Adrenal gland (tissue), 12 donors: ENCODE measurements around the gene CDH5. TPM values are rescaled to one million over a fixed set of nuclear protein-coding genes. Genes with fewer than 3 reads are reported as not detected.

ENCODE experiments used
- DNase-seq, 7 donors: peaks; one replicate each; pipeline ENCODE4 v3.0.0-alpha.2; 2019 to 2020
- H3K27ac ChIP-seq, 5 donors: fragments of 200-600 bp; sonication (generic) in 4 of 5; 1 replicate in 3 of 5; 2 replicates in 2 of 5; pipeline versions ENCODE4 v1.5.1 to v1.8.0; 2016 to 2020; ENCODE audit warnings: mild to moderate bottlenecking in 1 of 5
- H3K27me3 ChIP-seq: fragments of 200-600 bp; 2 replicates; pipeline ENCODE4 v1.8.0; 2021
- H3K36me3 ChIP-seq, 2 donors: fragments of 200-600 bp; replicated peaks in 1 of 2; 1 replicate in 1 of 2; 2 replicates in 1 of 2; pipeline versions ENCODE4 v1.5.1 to v1.8.0; 2018 to 2022
- H3K4me1 ChIP-seq, 2 donors: fragments of 200-600 bp; replicated peaks in 1 of 2; 1 replicate in 1 of 2; 2 replicates in 1 of 2; pipeline versions ENCODE4 v1.5.1 to v1.8.0; 2018 to 2021
- H3K4me3 ChIP-seq, 4 donors: fragments of 200-600 bp; sonication (generic) in 3 of 4; one replicate each; pipeline ENCODE4 v1.5.1; 2016 to 2018
- H3K9me3 ChIP-seq, 3 donors: fragments of 200-600 bp; sonication (generic) in 1 of 3; replicated peaks in 1 of 3; 1 replicate in 2 of 3; 2 replicates in 1 of 3; pipeline versions ENCODE4 v1.5.1 to v1.8.0; 2016 to 2021
- CTCF ChIP-seq, 6 experiments: fragments of 450-650 bp in 4 of 6; fragments of 200-600 bp in 2 of 6; sonication (generic) in 1 of 6; IDR thresholded peaks; 1 replicate in 5 of 6; 2 replicates in 1 of 6; pipeline versions ENCODE4 v1.5.1 to v1.8.0; 2016 to 2021; ENCODE audit warnings: antibody characterized with exemption in 6 of 6, mild to moderate bottlenecking in 2 of 6, moderate library complexity in 1 of 6
- POLR2A ChIP-seq, 2 donors: fragments of 450-650 bp; IDR thresholded peaks; one replicate each; pipeline ENCODE4 v1.6.1; 2017; ENCODE audit warnings: antibody characterized with exemption in 2 of 2, mild to moderate bottlenecking in 2 of 2, moderate library complexity in 1 of 2
- WGBS, 4 donors: extraction: QIAGEN DNeasy Blood & Tissue Kit in 2 of 4; methylation state at CpG; one replicate each; pipeline versions ENCODE4 v1.1.5 to v1.1.7; 2013 to 2017; 5-methylcytosine and 5-hydroxymethylcytosine counted together
- intact Hi-C, 2 donors: fragments of 100-400 bp; cut with DNase I; formaldehyde crosslinking; loops; one replicate each; pipeline versions ENCODE4 v1.14.1 to v1.15.0; 2022 to 2023
- polyA plus RNA-seq, 3 donors: library from polyadenylated mRNA; stranded (reverse); fragments of 200-250 nt in 2 of 3; fragments of 350-450 nt in 1 of 3; fragmentation: Illumina TruSeq in 1 of 3; extraction: RNeasy Lipid Tissue Mini Kit (QIAGEN cat#74804) in 1 of 3; gene quantifications; one replicate each; pipeline ENCODE4 v1.2.3, GENCODE V29; 2013 to 2014
- total RNA-seq, 9 donors: library from RNA; depleted of rRNA in 4 of 9; stranded (reverse); fragments of >200 nt in 4 of 9; fragments of 120-200 nt in 1 of 9; fragmentation: NEBNext Ultra II Directional in 1 of 9; extraction: Animal tissue kit (Norgen Biotek cat#: 25700) in 1 of 9; gene quantifications; one replicate each; pipeline versions ENCODE4 v1.1.0 to v1.2.4, GENCODE V29; 2013 to 2023
- donor health status: healthy with polysubstance abuse.
- donor health status: Bipolar disorder and iron deficiency.
- donor health status: DM: yes; HTN: yes; CAD: no.
- donor health status: DM: no; HTN: no; CAD: no.
- donor health status: DM: no; HTN: no; CAD: no.
- donor health status: DM: yes; HTN: yes; CAD: no.

Gene CDH5
- total and polyA plus RNA-seq, 12 donors = 13.8 to 50.9 (median 28.4) TPM

DNA sequence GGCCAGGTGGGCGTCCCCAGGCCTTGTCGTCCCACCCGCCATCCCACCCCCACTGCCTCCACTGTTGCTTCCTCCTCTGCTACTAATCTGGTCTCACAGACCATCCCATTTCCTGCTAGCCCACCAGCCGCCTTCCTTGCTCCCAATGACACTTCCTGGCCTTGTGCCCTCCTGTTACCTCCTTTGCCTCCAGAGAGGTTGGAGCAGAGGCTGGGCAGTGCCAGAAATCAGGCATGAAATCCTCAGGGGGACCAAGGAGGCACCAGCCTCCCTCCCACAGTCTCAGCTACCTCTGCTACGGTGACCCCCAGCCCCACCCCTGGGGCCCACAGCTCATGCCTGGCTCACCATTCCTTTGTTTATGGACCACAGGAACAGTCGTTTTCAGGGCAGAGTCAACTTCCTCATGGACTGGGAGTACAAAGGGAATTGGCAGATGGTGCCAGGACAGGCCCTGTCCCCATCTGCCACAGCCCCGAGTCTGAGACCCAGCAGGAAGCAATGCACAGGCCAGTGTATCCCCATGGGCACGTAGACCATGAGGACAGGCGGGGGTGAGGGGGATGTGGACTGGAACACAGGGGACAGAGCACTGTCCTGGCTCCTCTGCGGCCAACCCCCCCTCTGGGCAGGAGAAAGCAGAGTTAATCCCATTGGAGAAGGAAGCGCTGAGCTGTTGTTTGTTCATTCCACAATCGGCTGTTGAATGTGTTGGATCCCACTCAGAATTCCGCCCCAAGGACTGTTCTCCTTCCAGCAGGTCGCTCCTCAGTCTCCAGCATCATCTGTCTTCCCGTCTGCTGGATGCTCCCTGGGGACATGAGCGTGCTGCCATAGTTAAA lies 2.2 kb upstream of the CDH5 start:
- H3K9me3 ChIP-seq = no peaks in the 10 kb centered on the region
- peak; percentile 40 to 77 (median 53) for DNase-seq
- H3K27me3 ChIP-seq = peaks cover 14% of the 10 kb centered on the region
- H3K27ac ChIP-seq = peak overlapping the region in 3 of 5 donors; percentile 15 to 81 (median 36)
- WGBS, 4 donors = 41 to 54% (median 49%) methylated on average over 13 to 16 of the region's 16 CpGs
- intact Hi-C loops = no loop called here
- no peak overlapping the region for H3K4me3 ChIP-seq
- no peaks in the 10 kb centered on the region for H3K4me1 ChIP-seq
- TF ChIP-seq CTCF (IDR thresholded peaks at IDR 0.05) = no peak
- no peaks in the 10 kb centered on the region for H3K36me3 ChIP-seq

DNA sequence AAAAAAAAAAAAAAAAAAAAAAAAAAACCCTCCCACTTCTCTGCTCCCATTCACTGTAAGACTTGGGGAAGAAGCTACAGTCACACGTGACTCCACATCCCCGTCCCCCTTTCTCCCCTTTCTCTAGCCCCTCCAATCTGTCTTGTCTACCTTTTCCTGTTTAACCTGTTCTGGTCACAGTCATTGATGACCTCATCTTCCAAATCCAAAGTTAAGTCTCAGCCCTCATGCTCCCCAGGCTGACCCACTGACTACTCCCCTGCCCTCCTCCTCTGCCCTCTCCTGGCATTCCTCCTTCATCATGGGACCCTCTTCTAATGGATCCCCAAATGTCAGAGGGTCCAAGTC lies 1.6 kb upstream of the CDH5 start:
- DNase-seq = no peak
- TF ChIP-seq CTCF (IDR thresholded peaks at IDR 0.05) (no peak), POLR2A (IDR thresholded peaks at IDR 0.05) (no peak)
- H3K9me3 ChIP-seq = no peaks in the 10 kb centered on the region
- no peaks in the 10 kb centered on the region for H3K4me1 ChIP-seq
- H3K27me3 ChIP-seq = peaks cover 14% of the 10 kb centered on the region
- no peak overlapping the region for H3K4me3 ChIP-seq
- intact Hi-C loops = no loop called here
- WGBS, 4 donors = 36 to 50% (median 40%) methylated on average over 2 of the region's 2 CpGs
- H3K27ac ChIP-seq = peak overlapping the region in 3 of 5 donors; percentile 27 to 86 (median 60)
- no peaks in the 10 kb centered on the region for H3K36me3 ChIP-seq

DNA sequence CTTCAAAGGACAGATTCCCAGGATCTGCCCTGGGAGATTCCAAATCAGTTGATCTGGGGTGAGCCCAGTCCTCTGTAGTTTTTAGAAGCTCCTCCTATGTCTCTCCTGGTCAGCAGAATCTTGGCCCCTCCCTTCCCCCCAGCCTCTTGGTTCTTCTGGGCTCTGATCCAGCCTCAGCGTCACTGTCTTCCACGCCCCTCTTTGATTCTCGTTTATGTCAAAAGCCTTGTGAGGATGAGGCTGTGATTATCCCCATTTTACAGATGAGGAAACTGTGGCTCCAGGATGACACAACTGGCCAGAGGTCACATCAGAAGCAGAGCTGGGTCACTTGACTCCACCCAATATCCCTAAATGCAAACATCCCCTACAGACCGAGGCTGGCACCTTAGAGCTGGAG lies 840 bp upstream of the CDH5 start:
- H3K4me1 ChIP-seq = no peaks in the 10 kb centered on the region
- H3K36me3 ChIP-seq = no peaks in the 10 kb centered on the region
- H3K9me3 ChIP-seq = no peaks in the 10 kb centered on the region
- peak; percentile 31 to 87 (median 62) for DNase-seq
- H3K27ac ChIP-seq = peak overlapping the region in 2 of 5 donors; percentile 60 to 86
- WGBS, 4 donors = 24 to 50% (median 46%) methylated on average over 4 of the region's 4 CpGs
- H3K4me3 ChIP-seq = peak overlapping the region in 1 of 4 donors; percentile 14
- H3K27me3 ChIP-seq = peaks cover 14% of the 10 kb centered on the region
- TF ChIP-seq POLR2A (IDR thresholded peaks at IDR 0.05) = no peak
- TF ChIP-seq CTCF (IDR thresholded peaks at IDR 0.05) = no peak
- intact Hi-C loops = no loop called here

DNA sequence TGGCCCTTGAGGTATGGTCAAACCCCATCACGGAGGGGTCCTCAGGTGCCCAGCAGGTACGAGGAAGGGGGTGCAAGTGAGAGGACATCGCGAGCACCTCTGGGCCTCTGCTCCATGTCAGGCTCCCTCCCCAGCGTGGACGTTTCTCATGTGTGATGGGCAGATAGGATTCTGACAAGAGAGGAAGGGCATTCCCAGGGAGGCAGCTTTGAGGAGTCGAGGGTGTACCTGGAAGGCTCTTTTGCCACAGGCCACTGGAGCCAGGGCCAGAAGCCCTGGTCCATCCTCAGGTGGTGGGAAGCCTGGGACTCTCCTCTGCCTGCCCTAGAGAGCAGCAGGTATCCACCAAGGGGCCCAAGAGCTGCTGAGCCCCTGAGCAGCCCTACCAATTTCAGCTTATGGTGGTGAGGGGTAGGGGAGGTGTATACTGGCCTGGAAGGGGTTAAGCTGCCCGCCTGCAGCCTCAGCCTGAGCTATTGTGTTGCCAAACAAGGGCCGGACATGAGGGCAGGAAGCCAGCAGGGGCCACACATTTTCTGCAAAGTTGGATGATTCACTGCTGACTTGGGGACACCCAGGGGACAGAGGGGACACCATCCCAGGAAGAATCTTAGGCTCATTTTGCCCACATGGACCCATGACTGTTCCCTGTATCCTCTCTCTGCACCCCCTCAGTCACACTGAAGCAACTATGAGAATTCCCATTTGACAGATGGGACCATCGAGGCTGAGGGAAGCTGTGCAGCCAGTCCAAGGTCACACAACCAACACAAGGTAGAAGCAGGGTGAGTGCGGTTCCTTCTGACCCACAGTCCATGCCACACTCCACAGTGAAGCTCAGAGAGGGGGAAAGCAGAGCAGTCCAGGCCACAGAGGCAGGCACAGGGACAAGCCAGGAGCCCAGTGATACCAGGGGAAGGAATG lies 1.7 kb downstream of the CDH5 start:
- Histone ChIP-seq H3K9me3 (no peaks in the 10 kb centered on the region), H3K27me3 (peaks cover 9% of the 10 kb centered on the region), H3K27ac (peak overlapping the region in 1 of 5 donors; percentile 76), H3K4me1 (no peaks in the 10 kb centered on the region), H3K36me3 (no peaks in the 10 kb centered on the region), H3K4me3 (peak overlapping the region in 1 of 4 donors; percentile 14)
- intact Hi-C loops = no loop called here
- 65 to 72% (median 67%) methylated on average over 9 to 11 of the region's 11 CpGs for WGBS, 4 donors
- DNase-seq = no peak
- TF ChIP-seq POLR2A (IDR thresholded peaks at IDR 0.05) = no peak
- TF ChIP-seq CTCF (IDR thresholded peaks at IDR 0.05) = no peak
